Heart right ventricle (tissue), 16 donors: ENCODE measurements around the gene DKK3. TPM values are rescaled to one million over a fixed set of nuclear protein-coding genes. Genes with fewer than 3 reads are reported as not detected.
A peak's percentile ranks its signal among the peaks of the same experiment; 100 is the strongest.

ENCODE experiments used
- ATAC-seq, 8 donors: fragments of 200-7000 bp; cut with Tn5 transposase; one replicate each; pipeline ENCODE4 v1.9.1; 2020; ENCODE audit warnings: mild to moderate bottlenecking in 8 of 8, moderate library complexity in 8 of 8, moderate number of reproducible peaks in 1 of 8
- DNase-seq, 2 donors: peaks; one replicate each; pipeline ENCODE4 v3.0.0-alpha.2; 2020
- H3K27ac ChIP-seq, 10 donors: fragments of 200-600 bp; sonication (generic) in 2 of 10; one replicate each; pipeline versions ENCODE4 v1.5.0 to v1.8.0; 2020 to 2022; ENCODE audit warnings: mild to moderate bottlenecking in 3 of 10
- H3K27me3 ChIP-seq, 7 donors: fragments of 200-600 bp; one replicate each; pipeline ENCODE4 v1.8.0; 2021 to 2022; ENCODE audit warnings: mild to moderate bottlenecking in 2 of 7
- H3K36me3 ChIP-seq, 9 donors: fragments of 200-600 bp; sonication (generic) in 1 of 9; one replicate each; pipeline versions ENCODE4 v1.5.0 to v1.8.0; 2020 to 2022; ENCODE audit warnings: mild to moderate bottlenecking in 2 of 9
- H3K4me1 ChIP-seq, 9 donors: fragments of 200-600 bp; sonication (generic) in 1 of 9; one replicate each; pipeline versions ENCODE4 v1.5.0 to v1.8.0; 2020 to 2022; ENCODE audit warnings: mild to moderate bottlenecking in 4 of 9
- H3K4me3 ChIP-seq, 10 donors: fragments of 200-600 bp; sonication (generic) in 2 of 10; one replicate each; pipeline versions ENCODE4 v1.5.0 to v1.8.0; 2020 to 2022; ENCODE audit warnings: mild to moderate bottlenecking in 7 of 10, moderate library complexity in 2 of 10
- H3K9me3 ChIP-seq, 11 donors: fragments of 200-600 bp in 10 of 11; sonication (generic) in 2 of 11; one replicate each; pipeline versions ENCODE4 v1.5.0 to v1.8.0; 2013 to 2022; ENCODE audit warnings: mild to moderate bottlenecking in 2 of 11, control low read depth in 1 of 11, moderate library complexity in 1 of 11
- WGBS, 2 donors: extraction: QIAGEN DNeasy Blood & Tissue Kit; methylation state at CpG; one replicate each; pipeline ENCODE4 v1.1.7; 2013; ENCODE audit warnings: inconsistent platforms in 1 of 2; 5-methylcytosine and 5-hydroxymethylcytosine counted together
- intact Hi-C, 10 donors: fragments of 100-400 bp; cut with DNase I; formaldehyde crosslinking; loops; one replicate each; pipeline versions ENCODE4 v1.11.1 to v1.14.2; 2022
- polyA plus RNA-seq, 2 donors: library from polyadenylated mRNA; stranded (reverse); fragments of 200-250 nt; gene quantifications; one replicate each; pipeline ENCODE4 v1.2.3, GENCODE V29; 2013
- total RNA-seq, 10 donors: library from RNA; stranded (reverse); fragmentation: NEBNext Ultra II Directional in 3 of 10; extraction: Animal tissue kit (Norgen Biotek cat#: 25700) in 3 of 10; gene quantifications; one replicate each; pipeline versions ENCODE4 v1.2.1 to v1.2.4, GENCODE V29; 2021 to 2023
- TF ChIP-seq, protein P1 (sequence below), 9 donors: fragments of 200-600 bp; sonication (generic) in 2 of 9; IDR thresholded peaks; one replicate each; pipeline versions ENCODE4 v1.5.0 to v1.8.0; 2021 to 2022; ENCODE audit warnings: antibody characterized with exemption in 9 of 9, mild to moderate bottlenecking in 5 of 9, moderate library complexity in 1 of 9
- donor health status: Arrhythmogenic right ventricular cardiomyopathy.
- donor health status: ischemic (EF 13 %, LVEDD 7.1; RV severe dilation, severe dysfunction).
- donor health status: healthy with polysubstance abuse.
- donor health status: DM: no; HTN: yes; CAD: no.
- donor health status: DM: no; HTN: no; CAD: no.
- donor health status: ischemic (EF 25% LVEDD 6.9; RV normal size, moderate dysfunction).
- donor health status: ischemic (EF 25% LVEDD 5.7; RV mildly dilated, moderate dysfunction).
- donor health status: healthy.
- donor health status: DM: yes; HTN: yes; CAD: no.
- donor health status: Ischemic cardiomyopathy.
- donor health status: ischemic (EF 35%, LVEDD 5.7; RV mildly dilated, moderate dysfunction).
- donor health status: nonischemic (EF 11% LVEDD 7.7; RV severe dilation, severe dysfunction).
- donor health status: DM: yes; HTN: yes; CAD: no.
- donor health status: PGD.
- donor health status: ischemic (EF 29% LVEDD 5.4; RV normal size, mild dysfunction).
- donor health status: nonischemic (EF 23%, LVEDD 6.1; RV moderate dilation, normal function).

The DKK3 gene
- total and polyA plus RNA-seq, 12 donors = 113 to 1,034 (median 601) TPM

DNA sequence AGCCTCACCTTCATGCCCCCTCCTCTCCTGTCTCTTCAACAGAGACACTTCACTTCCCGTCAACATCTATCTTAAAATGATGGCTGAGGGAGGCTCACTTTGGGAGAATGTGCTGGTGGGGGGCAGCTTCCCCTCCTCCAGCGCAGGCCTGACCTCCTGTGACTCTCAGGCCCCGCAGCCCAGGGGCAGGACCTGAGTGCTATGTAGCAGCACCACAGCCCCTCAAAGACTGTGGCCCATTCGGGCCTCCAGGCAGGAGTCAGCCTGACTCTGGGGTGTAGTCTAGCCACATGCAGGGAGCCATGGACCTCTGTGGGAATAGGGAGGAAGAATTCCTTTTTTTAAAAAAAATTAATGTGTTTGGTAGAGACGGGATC lies 43.7 kb downstream of the DKK3 start:
- Histone ChIP-seq H3K27me3 (no peaks in the 10 kb centered on the region), H3K9me3 (peaks cover 0 to 10% (median 0%) of the 10 kb centered on the region in 11 donors), H3K4me3 (no peak overlapping the region), H3K27ac (peak overlapping the region in 8 of 10 donors; percentile 47 to 80 (median 68)), H3K4me1 (peaks cover 0 to 82% (median 45%) of the 10 kb centered on the region in 9 donors), H3K36me3 (peaks cover 0 to 42% (median 0%) of the 10 kb centered on the region in 9 donors)
- WGBS, 2 donors = 86 to 88% methylated on average over 5 of the region's 5 CpGs
- DNase-seq (no peak), ATAC-seq (peak in 1 of 8 donors; percentile 3)
- TF ChIP-seq, protein P1, sequence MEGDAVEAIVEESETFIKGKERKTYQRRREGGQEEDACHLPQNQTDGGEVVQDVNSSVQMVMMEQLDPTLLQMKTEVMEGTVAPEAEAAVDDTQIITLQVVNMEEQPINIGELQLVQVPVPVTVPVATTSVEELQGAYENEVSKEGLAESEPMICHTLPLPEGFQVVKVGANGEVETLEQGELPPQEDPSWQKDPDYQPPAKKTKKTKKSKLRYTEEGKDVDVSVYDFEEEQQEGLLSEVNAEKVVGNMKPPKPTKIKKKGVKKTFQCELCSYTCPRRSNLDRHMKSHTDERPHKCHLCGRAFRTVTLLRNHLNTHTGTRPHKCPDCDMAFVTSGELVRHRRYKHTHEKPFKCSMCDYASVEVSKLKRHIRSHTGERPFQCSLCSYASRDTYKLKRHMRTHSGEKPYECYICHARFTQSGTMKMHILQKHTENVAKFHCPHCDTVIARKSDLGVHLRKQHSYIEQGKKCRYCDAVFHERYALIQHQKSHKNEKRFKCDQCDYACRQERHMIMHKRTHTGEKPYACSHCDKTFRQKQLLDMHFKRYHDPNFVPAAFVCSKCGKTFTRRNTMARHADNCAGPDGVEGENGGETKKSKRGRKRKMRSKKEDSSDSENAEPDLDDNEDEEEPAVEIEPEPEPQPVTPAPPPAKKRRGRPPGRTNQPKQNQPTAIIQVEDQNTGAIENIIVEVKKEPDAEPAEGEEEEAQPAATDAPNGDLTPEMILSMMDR (IDR thresholded peaks at IDR 0.05) = no peak
- intact Hi-C loops = loop anchor here in 2 of 10 donors (5.0 kb wide), 2 partner anchors 43 to 78 kb away; partner anchors contain the start of gene DKK3 (in 1 of the 2)

DNA sequence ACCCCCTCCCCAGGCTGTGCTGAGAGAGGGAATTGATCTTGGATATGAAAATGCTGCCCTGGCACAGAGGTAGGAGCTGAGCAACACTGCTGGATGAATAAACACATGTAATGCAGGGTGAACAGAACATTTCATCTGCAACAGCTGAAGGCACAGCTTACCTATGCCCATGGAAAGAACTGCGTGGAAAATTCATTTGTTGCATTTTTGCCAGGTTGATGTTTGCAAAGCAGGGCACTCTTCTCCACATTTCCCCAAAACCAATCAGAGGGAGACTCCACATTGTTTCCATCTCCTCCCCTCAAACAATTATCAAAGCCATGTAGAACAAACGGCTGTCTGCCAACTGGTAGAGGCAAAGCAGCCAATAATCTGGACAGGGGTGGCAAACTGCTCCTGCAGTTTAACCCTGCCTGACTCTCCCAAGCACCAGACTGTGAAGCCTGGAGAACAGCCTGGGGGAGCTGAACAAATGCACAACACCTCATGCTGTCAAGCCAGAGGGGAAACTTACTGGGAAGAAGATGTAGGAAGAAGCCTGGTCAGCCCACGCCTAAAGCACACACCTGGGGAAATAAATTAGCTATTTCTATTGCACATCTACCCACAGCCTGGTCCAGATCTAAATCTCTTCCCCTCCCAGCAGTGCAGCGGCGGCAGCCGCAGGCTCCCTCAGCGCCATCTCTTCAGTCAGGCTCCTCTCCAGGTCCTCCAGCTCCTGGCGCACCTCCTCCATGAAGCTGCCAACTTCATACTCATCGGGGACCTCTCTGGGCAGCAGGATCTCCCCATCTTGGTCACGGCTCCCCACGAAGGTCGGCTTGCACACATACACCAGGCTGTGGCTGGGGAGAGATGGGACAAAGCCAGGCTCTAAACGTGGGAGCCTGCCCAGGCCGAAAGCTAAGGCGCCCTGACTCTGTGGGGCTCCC lies 44.3 kb downstream of the DKK3 start:
- ATAC-seq = peak in 7 of 8 donors; percentile 41 to 77 (median 59)
- H3K4me1 ChIP-seq = peaks cover 0 to 76% (median 38%) of the 10 kb centered on the region in 9 donors

DNA sequence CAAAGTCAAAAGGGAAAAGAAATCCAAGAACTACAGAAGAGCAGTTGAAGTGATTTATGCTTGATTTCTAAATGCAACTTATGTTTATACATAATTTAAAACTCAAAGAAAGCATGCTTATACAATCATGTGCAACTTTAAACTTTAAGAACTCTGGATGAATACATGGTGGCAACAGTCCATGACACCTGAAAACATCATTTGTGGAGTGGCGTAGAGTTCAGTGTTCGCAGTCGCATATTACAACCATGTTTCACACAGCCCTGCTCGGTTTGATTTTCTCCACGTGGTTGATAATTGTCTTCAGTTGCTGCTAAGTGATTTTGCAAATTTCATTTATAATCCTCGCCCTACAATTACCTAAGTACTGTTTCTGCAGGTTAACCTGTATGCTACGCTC lies 45.4 kb downstream of the DKK3 start:
- peaks cover 0 to 65% (median 28%) of the 10 kb centered on the region in 9 donors for H3K4me1 ChIP-seq
- no peak overlapping the region for H3K4me3 ChIP-seq
- 85 to 90% methylated on average over 7 of the region's 7 CpGs for WGBS, 2 donors
- H3K9me3 ChIP-seq = peaks cover 0 to 10% (median 0%) of the 10 kb centered on the region in 11 donors
- H3K27ac ChIP-seq = peak overlapping the region in 6 of 10 donors; percentile 31 to 78 (median 42)
- TF ChIP-seq, protein P1 (IDR thresholded peaks at IDR 0.05) = no peak
- H3K27me3 ChIP-seq = no peaks in the 10 kb centered on the region
- H3K36me3 ChIP-seq = peaks cover 0 to 47% (median 2%) of the 10 kb centered on the region in 9 donors
- ATAC-seq (no peak), DNase-seq (no peak)
- intact Hi-C loops = no loop called here

More for the DNA sequence above, 44.3 kb downstream of the DKK3 start:
- H3K27ac ChIP-seq = peak overlapping the region in 8 of 10 donors; percentile 47 to 80 (median 68)
- WGBS, 2 donors = 57 to 67% methylated on average over 15 of the region's 15 CpGs
- TF ChIP-seq, protein P1 (IDR thresholded peaks at IDR 0.05) = no peak
- peak in 1 of 2 donors; percentile 59 for DNase-seq
- H3K4me3 ChIP-seq = no peak overlapping the region
- no peaks in the 10 kb centered on the region for H3K27me3 ChIP-seq
- intact Hi-C loops = no loop called here
- H3K36me3 ChIP-seq = peaks cover 0 to 42% (median 2%) of the 10 kb centered on the region in 9 donors
- peaks cover 0 to 10% (median 0%) of the 10 kb centered on the region in 11 donors for H3K9me3 ChIP-seq

DNA sequence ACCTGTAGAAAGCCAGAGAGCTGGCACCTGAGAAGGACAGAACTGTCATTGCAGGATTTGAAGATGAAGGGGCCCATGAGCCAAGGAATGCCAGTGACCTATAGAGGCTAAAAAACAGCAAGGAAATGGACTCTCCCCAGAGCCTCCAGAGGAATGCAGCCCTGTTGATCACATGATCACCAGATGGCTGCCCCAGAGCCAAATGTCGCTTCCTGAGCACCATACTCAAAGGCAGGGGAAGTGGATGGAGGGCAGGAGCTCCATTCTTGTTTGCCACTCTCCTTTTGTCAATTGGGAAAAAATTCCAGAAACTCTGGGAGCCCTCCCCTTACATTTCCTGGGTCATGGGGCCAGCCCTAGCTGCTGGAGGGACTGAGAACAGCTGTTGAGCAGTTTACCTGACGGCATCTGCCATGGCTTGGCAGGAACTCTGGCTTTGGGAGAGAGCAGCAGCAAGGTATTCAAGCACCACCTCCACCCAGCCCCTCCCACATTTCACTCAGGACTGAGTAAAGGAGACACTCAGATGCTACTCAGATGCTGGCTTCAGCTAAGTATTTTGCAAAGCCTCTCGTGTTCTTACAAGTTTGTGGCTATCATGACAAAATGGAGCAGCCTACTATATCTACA lies 46.9 kb downstream of the DKK3 start:
- Histone ChIP-seq H3K36me3 (peaks cover 0 to 50% (median 6%) of the 10 kb centered on the region in 9 donors), H3K4me1 (peaks cover 0 to 58% (median 25%) of the 10 kb centered on the region in 9 donors), H3K9me3 (peaks cover 0 to 10% (median 0%) of the 10 kb centered on the region in 11 donors), H3K4me3 (no peak overlapping the region), H3K27ac (peak overlapping the region in 4 of 10 donors; percentile 6 to 78 (median 16)), H3K27me3 (no peaks in the 10 kb centered on the region)
- intact Hi-C loops = no loop called here
- 96 to 98% methylated on average over 3 of the region's 3 CpGs for WGBS, 2 donors
- TF ChIP-seq, protein P1 (IDR thresholded peaks at IDR 0.05) = no peak
- ATAC-seq (no peak), DNase-seq (no peak)
